Measurements from ENCODE around the gene ZFYVE21. TPM values are rescaled to one million over a fixed set of nuclear protein-coding genes. Genes with fewer than 3 reads are reported as not detected.

The ZFYVE21 gene
- total RNA-seq, 1 experiment from 2014 or later: 31.3 TPM

DNA sequence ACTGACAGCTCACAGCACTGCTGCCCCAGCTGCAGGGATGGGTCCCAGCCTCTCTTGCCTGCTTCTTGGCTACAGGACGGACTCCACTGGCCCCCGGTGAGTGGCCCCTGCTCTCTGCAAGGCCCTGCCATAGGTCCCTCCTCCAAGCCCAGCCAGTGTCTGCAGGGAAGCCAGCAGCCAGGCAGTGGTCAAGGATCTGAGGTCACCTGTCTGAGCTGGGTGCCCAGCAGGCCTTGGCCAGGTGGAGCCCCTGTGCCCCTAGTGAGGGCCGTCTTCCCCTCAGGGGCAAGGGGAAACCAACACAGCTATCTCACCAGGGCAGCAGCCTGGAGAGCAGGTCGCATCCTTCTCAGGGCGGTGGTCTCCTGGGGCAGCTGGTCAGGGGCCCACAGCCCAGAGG lies 13.5 kb upstream of the ZFYVE21 start:
- H3K4me3 ChIP-seq (replicated peaks in 1 of 2; ENCODE audit: low read depth in 1 of 2, low read length in 2 of 2): no peak overlapping the region
- no peaks in the 10 kb centered on the region for H4K20me1 ChIP-seq (ENCODE audit: insufficient read depth)
- peaks cover 5 to 27% of the 10 kb centered on the region in 2 experiments; a peak in 3 of 4 replicates for H3K36me3 ChIP-seq (ENCODE audit: control insufficient read depth in 1 of 2, insufficient read depth in 2 of 2, low read length in 2 of 2)
- H3K27me3 ChIP-seq (ENCODE audit: insufficient read depth, low read length): no peaks in the 10 kb centered on the region
- H3K4me1 ChIP-seq (ENCODE audit: control insufficient read depth in 1 of 2, insufficient read depth in 2 of 2, low read length in 2 of 2): no peaks in the 10 kb centered on the region
- CTCF ChIA-PET: no interaction called here
- BruUV-seq (replicated peaks): no TSS peak
- H3K27ac ChIP-seq (ENCODE audit: low read depth, low read length): no peak overlapping the region
- no peak overlapping the region for H2AFZ ChIP-seq (ENCODE audit: low read depth, low read length, poor library complexity, severe bottlenecking)
- no peak overlapping the region for H3K4me2 ChIP-seq (ENCODE audit: low read length)
- no peak overlapping the region for H3K9ac ChIP-seq (ENCODE audit: low read length)
- DNase-seq (ENCODE audit: low read depth, low spot score): no peak
- intact Hi-C loops (cut with micrococcal nuclease): no loop called here
- no peaks in the 10 kb centered on the region for H3K9me3 ChIP-seq (ENCODE audit: control insufficient read depth in 1 of 2, insufficient read depth in 1 of 2, low read depth in 1 of 2, low read length in 2 of 2)
- no peak for ATAC-seq
- no peaks in the 10 kb centered on the region for H3K9me2 ChIP-seq (ENCODE audit: insufficient read depth)
- RAD21 ChIA-PET (ENCODE audit: low non-redundant PET in 1 of 2, low total read pairs in 2 of 2, uncharacterized antibody in 2 of 2, unreplicated experiment in 2 of 2): no interaction called here
- POLR2A ChIA-PET: no interaction called here
- TF ChIP-seq ELF1 (IDR thresholded peaks at IDR 0.05; ENCODE audit: borderline replicate concordance, low read depth): no peak
- TF ChIP-seq POLR2AphosphoS5 (IDR thresholded peaks at IDR 0.05; ENCODE audit: low read depth, low read length): 0 out of 2 replicates have a peak, but pooled peaks have one; percentile 18
- H3K79me2 ChIP-seq (ENCODE audit: insufficient read depth, low read length): no peaks in the 10 kb centered on the region; the same call in 1 of the 2 replicates

DNA sequence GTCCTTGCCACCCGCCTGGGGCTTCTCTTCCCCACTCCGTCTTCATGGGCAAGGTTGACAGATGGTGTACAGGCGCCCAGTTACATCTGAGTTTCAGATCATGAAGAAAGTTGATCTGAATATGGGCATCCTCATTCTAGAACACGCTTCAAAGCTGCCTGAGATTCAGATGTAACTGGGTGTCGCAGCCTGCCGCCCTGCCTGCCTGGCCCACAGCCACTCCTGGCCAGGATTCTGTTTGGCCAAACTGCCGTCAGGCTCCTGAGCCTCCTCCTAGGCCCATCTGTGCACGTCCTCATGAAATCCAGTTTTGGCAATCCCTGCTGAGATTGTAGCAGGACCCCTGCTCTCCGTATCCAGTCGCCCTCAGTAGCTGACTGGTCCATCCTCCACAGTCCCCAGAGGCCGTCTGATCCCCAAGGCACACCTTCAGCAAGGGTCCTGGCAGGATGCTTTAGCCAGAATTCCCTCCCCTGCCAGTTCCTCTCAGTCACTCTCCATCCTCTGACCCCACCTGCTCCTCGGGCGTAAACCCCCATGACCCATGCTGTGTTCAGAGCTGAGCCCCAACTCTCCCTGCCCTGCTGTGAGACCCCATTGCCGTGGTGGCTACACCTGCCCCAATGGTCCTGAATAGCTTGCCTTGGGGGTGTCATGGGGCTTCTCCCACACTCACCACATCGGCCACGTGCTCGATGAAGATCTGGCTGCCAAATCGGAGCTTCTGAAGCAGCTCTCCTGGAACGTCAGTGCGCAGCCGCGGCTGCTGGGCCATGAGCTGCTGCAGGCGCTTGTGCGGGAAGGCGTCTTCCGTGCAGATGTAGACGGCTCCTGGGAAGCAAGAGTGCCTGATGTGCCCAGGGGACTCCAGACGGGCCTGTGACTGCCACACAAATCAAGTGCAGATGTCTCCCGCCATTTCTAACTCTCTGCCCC lies 12.8 kb upstream of the ZFYVE21 start:
- ChIA-PET CTCF (no interaction called here), POLR2A (no interaction called here), RAD21 (ENCODE audit: low non-redundant PET in 1 of 2, low total read pairs in 2 of 2, uncharacterized antibody in 2 of 2, unreplicated experiment in 2 of 2) (no interaction called here)
- H3K4me3 ChIP-seq (replicated peaks in 1 of 2; ENCODE audit: low read depth in 1 of 2, low read length in 2 of 2): no peak overlapping the region
- intact Hi-C loops (cut with micrococcal nuclease): no loop called here
- no peak overlapping the region for H3K4me2 ChIP-seq (ENCODE audit: low read length)
- no peaks in the 10 kb centered on the region for H3K27me3 ChIP-seq (ENCODE audit: insufficient read depth, low read length)
- no peaks in the 10 kb centered on the region for H3K9me2 ChIP-seq (ENCODE audit: insufficient read depth)
- no peak overlapping the region for H3K9ac ChIP-seq (ENCODE audit: low read length)
- H3K27ac ChIP-seq (ENCODE audit: low read depth, low read length): no peak overlapping the region
- H2AFZ ChIP-seq (ENCODE audit: low read depth, low read length, poor library complexity, severe bottlenecking): no peak overlapping the region
- H3K36me3 ChIP-seq (ENCODE audit: control insufficient read depth in 1 of 2, insufficient read depth in 2 of 2, low read length in 2 of 2): peaks cover 3 to 33% of the 10 kb centered on the region in 2 experiments; a peak in 3 of 4 replicates
- H4K20me1 ChIP-seq (ENCODE audit: insufficient read depth): no peaks in the 10 kb centered on the region
- H3K9me3 ChIP-seq (ENCODE audit: control insufficient read depth in 1 of 2, insufficient read depth in 1 of 2, low read depth in 1 of 2, low read length in 2 of 2): no peaks in the 10 kb centered on the region
- DNase-seq (ENCODE audit: low read depth, low spot score): no peak
- no peaks in the 10 kb centered on the region; the same call in 1 of the 2 replicates for H3K79me2 ChIP-seq (ENCODE audit: insufficient read depth, low read length)
- TF ChIP-seq MAX (IDR thresholded peaks at IDR 0.05): no peak
- TF ChIP-seq ZNF274 (IDR thresholded peaks at IDR 0.05; ENCODE audit: low read depth, low read length): no peak
- TF ChIP-seq, protein P1, sequence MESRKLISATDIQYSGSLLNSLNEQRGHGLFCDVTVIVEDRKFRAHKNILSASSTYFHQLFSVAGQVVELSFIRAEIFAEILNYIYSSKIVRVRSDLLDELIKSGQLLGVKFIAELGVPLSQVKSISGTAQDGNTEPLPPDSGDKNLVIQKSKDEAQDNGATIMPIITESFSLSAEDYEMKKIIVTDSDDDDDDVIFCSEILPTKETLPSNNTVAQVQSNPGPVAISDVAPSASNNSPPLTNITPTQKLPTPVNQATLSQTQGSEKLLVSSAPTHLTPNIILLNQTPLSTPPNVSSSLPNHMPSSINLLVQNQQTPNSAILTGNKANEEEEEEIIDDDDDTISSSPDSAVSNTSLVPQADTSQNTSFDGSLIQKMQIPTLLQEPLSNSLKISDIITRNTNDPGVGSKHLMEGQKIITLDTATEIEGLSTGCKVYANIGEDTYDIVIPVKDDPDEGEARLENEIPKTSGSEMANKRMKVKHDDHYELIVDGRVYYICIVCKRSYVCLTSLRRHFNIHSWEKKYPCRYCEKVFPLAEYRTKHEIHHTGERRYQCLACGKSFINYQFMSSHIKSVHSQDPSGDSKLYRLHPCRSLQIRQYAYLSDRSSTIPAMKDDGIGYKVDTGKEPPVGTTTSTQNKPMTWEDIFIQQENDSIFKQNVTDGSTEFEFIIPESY (IDR thresholded peaks at IDR 0.05; ENCODE audit: extremely low read depth, insufficient replicate concordance, low read length): no peak
- TF ChIP-seq RAD21 (IDR thresholded peaks at IDR 0.05; ENCODE audit: low read depth): no peak
- no peak for TF ChIP-seq POLR2AphosphoS5 (IDR thresholded peaks at IDR 0.05; ENCODE audit: low read depth, low read length)
- no peak for TF ChIP-seq YY1 (IDR thresholded peaks at IDR 0.05; ENCODE audit: extremely low read depth, insufficient replicate concordance, low read depth, low read length)
- TF ChIP-seq SRF (IDR thresholded peaks at IDR 0.05; ENCODE audit: low read depth): no peak
- TF ChIP-seq ELF1 (IDR thresholded peaks at IDR 0.05; ENCODE audit: borderline replicate concordance, low read depth): no peak
- TF ChIP-seq ATF3 (IDR thresholded peaks at IDR 0.05): no peak
- no peak for TF ChIP-seq SIN3A (IDR thresholded peaks at IDR 0.05; ENCODE audit: low read depth)
- TF ChIP-seq CTCF (IDR thresholded peaks at IDR 0.05 in 2 of 3, conservative IDR thresholded peaks at IDR 0.05 in 1 of 3; ENCODE audit: borderline replicate concordance in 1 of 3, insufficient read depth in 1 of 3, low read depth in 2 of 3, low read length in 2 of 3): no peak
- no peak for ATAC-seq
- BruUV-seq (replicated peaks): no TSS peak
- no peaks in the 10 kb centered on the region for H3K4me1 ChIP-seq (ENCODE audit: control insufficient read depth in 1 of 2, insufficient read depth in 2 of 2, low read length in 2 of 2)
